IPS-NIHi7 (cell line): ENCODE results near the gene ZNF679.
"Not testable (repeated sequence)": the region's sequence is repeated elsewhere in the genome, so short reads cannot be mapped to it uniquely, and the experiment has no call there.

Source experiments
- DNase-seq: peaks from one replicate; pipeline ENCODE4 v3.0.0; 2012; ENCODE audit warnings: mixed read lengths; ENCODE audit errors: extremely low spot score

The ZNF679 gene

GRCh38 chr7:64228174-64228573 is at the start of gene ZNF679:
Gene ZNF679 (plus strand): TSS chr7:64228474. CDS start chr7:64249118, 20,644 bp downstream.
- DNase-seq = not testable (repeated sequence)

GRCh38 chr7:64180989-64181388 is 47.3 kb upstream of the ZNF679 start:
- no peak for DNase-seq

GRCh38 chr7:64181586-64181985 is 46.7 kb upstream of the ZNF679 start:
- no peak for DNase-seq

GRCh38 chr7:64182036-64182790 is 46.1 kb upstream of the ZNF679 start:
- no peak for DNase-seq

- DNase-seq = no peak
Observed at GRCh38 chr7:64183126-64183742, 45.0 kb upstream of the ZNF679 start.

- DNase-seq = no peak
Observed at GRCh38 chr7:64183827-64184372, 44.4 kb upstream of the ZNF679 start.

- no peak for DNase-seq
Observed at GRCh38 chr7:64184376-64184775, 43.9 kb upstream of the ZNF679 start.

- DNase-seq = no peak
Observed at GRCh38 chr7:64187408-64187807, 40.9 kb upstream of the ZNF679 start.

GRCh38 chr7:64192148-64192704 is 36.0 kb upstream of the ZNF679 start:
- DNase-seq = no peak

GRCh38 chr7:64192775-64193174 is 35.5 kb upstream of the ZNF679 start:
- DNase-seq = no peak

- DNase-seq = no peak
Observed at GRCh38 chr7:64206903-64207302, 21.4 kb upstream of the ZNF679 start, which contains the start of gene ZNF735. Gene ZNF735 (plus strand): TSS chr7:64207203. CDS start chr7:64207203, 0 bp downstream.

- DNase-seq = not testable (repeated sequence)
Observed at GRCh38 chr7:64219710-64220298, 8.5 kb upstream of the ZNF679 start.

- no peak for DNase-seq
Observed at GRCh38 chr7:64223366-64223765, 4.9 kb upstream of the ZNF679 start.

- DNase-seq = no peak
Observed at GRCh38 chr7:64266341-64266919, 38.2 kb downstream of the ZNF679 start.

GRCh38 chr7:64277630-64278029 is 49.4 kb downstream of the ZNF679 start:
- no peak for DNase-seq

- DNase-seq = no peak
Observed at GRCh38 chr7:64294701-64295420, 66.6 kb downstream of the ZNF679 start.

- not testable (repeated sequence) for DNase-seq
Observed at GRCh38 chr7:64297418-64297817, 69.1 kb downstream of the ZNF679 start.

GRCh38 chr7:64300641-64301405 is 72.5 kb downstream of the ZNF679 start:
- no peak for DNase-seq

- peak; percentile 13 for DNase-seq
Observed at GRCh38 chr7:64307254-64308015, 79.2 kb downstream of the ZNF679 start.

- no peak for DNase-seq
Observed at GRCh38 chr7:64308016-64308270, 79.7 kb downstream of the ZNF679 start.
